NCI-H1694 (cell line): ENCODE measurements around the gene EFCAB6.

Source experiments
- DNase-seq: peaks from one replicate; lab custom pipeline; 2025; lab: John Stamatoyannopoulos, UW

EFCAB6 gene, protein sequence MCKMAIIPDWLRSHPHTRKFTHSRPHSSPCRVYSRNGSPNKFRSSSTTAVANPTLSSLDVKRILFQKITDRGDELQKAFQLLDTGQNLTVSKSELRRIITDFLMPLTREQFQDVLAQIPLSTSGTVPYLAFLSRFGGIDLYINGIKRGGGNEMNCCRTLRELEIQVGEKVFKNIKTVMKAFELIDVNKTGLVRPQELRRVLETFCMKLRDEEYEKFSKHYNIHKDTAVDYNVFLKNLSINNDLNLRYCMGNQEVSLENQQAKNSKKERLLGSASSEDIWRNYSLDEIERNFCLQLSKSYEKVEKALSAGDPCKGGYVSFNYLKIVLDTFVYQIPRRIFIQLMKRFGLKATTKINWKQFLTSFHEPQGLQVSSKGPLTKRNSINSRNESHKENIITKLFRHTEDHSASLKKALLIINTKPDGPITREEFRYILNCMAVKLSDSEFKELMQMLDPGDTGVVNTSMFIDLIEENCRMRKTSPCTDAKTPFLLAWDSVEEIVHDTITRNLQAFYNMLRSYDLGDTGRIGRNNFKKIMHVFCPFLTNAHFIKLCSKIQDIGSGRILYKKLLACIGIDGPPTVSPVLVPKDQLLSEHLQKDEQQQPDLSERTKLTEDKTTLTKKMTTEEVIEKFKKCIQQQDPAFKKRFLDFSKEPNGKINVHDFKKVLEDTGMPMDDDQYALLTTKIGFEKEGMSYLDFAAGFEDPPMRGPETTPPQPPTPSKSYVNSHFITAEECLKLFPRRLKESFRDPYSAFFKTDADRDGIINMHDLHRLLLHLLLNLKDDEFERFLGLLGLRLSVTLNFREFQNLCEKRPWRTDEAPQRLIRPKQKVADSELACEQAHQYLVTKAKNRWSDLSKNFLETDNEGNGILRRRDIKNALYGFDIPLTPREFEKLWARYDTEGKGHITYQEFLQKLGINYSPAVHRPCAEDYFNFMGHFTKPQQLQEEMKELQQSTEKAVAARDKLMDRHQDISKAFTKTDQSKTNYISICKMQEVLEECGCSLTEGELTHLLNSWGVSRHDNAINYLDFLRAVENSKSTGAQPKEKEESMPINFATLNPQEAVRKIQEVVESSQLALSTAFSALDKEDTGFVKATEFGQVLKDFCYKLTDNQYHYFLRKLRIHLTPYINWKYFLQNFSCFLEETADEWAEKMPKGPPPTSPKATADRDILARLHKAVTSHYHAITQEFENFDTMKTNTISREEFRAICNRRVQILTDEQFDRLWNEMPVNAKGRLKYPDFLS (N-terminal part only)

DNA sequence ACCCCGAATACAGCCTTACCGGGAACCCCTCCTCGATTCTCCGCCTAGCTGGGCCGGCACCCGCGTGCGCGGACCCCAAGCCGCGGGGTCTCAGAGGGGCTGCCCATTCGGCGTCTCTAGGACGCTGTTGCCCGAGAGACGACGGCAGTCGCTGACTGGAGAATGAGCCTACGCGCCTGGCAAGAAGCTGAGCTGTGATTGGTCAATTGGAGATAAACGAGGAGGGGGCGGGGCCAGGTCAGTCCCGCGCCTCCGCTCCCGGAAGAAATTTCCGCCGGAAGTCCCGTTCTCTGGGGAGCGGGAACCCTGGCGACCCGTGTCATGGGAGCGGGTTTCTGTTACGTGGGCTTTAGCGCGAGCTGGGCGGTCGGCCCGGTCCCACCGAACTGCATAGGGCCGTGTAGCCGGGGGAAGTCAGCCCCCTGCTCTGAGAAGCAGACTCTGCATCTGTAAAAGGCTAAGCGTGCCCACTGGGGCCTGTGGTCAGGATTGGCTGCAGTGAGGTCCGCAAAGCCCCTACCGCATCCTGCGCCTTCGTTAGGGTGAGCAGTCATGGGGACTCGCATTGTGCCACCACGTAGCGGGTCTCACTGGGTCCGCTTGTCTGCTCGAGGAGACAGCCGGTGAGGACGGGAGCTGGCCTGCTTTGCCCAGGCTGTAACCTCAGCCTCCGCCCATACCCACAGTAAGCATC, at the start of gene EFCAB6:
EFCAB6 (minus strand) TSS at position 157 of the 694 bp plus-strand sequence. CDS start 29,987 bp downstream, outside the sequence.
- DNase-seq = peak; percentile 92

DNA sequence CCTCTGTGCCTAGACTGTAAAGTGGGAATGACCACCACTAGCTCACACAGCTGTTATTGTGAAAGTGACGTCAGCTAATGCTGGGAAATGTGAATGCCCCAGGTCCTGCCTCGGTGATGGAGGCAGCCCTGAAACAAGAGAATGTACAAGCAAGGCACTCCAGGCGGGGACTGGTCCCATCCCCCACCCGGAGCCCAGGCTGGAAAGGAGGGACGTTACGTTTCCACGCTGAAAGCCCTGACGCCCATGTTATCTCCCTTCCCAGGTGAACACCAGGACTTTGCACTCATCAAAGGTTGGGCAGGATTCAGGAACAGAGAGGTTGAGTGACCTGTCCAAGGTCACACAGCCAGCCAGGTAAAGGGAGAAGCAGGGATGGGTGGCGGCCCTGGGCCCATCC, 49.4 kb upstream of the EFCAB6 start:
- no peak for DNase-seq

DNA sequence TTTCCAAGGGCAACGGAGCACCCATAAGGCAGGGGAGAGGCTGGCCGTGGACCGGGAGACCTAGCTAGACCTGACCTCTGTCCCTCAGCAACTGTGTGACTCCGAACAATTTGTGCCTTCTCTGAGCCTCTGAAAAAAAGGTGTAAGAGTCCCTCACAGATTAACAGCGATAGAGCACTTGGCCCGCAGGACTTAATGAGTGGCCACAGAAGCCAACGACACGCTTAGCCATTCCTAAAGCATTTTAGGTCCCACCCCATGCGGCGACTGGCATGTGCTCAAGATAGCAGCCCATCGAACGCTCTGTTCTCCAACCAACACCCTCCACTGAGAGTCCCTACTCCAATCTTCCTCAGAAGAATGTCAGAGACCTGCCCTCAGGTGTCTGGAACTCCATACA, 48.7 kb upstream of the EFCAB6 start:
- no peak for DNase-seq

DNA sequence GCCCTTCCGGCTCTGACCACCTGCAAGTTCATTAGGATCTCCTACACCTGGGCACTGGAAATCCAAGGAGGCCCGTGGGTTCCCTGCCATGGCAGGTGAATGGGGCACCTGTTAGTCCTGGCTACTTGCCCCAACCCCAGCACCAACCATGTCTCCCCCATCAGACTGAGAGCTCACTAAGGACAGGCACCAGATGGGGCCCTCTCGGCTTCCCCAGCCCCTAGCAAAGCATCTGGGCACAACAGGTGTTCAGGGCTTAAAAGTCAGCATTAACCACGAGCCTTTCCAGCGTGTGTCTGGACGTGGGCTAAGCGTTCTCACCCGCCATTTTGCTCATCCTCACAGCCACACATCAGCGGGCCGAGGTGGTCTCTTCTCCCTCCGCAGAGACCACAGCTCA, 48.0 kb upstream of the EFCAB6 start:
- no peak for DNase-seq

DNA sequence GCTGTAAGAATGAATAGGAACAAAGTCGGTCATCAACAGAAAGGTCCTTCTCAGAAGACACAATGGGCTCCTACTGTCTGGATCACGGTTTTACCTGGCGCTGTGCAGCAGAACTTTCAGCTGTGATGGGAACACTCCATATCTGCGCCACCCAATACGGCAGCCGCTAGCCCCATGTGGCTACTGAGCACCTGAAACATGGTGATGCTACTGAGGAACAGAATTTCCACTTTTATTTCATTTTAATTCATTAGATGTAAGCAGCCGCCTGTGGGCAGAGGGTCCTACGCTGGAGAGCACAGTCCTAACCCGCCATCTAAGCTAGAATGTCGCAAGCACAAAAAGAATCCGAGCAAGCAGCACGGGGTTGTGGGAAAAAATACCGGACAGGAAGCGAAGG, 47.5 kb upstream of the EFCAB6 start:
- DNase-seq = no peak

DNA sequence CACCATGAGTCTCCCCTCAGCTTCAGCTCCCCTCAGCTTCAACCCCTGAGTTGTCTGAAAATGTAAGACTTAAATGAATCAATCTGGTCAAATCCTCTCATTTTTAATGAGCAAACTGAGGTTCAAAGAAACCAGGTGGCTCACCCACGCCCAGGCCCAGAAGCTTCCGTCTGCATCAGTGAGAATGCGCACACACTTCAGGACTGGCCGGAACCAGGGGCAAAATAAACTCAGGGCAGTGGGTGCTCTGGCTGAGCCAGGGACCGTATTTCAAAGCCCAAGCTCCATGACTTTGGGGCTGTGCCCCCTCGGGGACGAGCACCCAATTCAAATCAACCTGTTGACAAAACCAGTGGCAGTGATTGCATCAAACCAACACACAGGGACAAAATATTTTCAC, 47.1 kb upstream of the EFCAB6 start:
- no peak for DNase-seq

DNA sequence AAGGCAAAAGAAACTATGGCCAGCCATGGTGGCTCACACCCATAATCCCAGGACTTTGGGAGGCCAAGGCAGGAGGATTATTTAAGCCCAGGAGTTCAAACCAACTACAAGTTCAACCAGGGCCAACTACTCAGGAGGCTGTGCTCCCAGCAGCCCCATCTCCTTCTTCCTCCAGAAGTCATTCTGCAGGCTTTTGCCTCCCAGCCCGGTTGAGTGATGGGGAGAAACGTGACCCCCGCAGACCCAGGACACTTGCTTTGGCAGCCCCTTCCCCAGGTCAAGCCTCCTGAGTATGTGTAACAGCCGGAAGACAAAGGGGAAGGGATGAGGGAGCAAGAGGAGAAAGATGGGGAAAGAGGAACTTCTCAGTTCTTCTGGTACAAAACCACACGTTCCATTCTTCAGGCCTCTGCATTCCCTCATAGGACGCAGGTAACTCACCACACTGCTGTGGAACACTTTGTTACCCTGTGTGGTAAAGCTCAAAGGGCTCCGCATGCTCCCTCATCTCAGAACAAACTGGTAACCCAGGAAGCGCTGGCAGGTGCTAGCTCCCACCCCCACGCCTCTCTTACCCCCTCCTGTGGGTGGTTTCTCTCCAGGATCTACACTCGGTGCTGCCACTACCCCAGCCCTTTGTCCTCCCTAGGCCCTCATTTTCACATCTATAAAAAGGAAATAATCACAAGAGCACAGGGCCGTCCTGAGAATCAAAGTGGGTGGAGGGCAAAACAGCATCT, 46.2 kb upstream of the EFCAB6 start:
- no peak for DNase-seq

DNA sequence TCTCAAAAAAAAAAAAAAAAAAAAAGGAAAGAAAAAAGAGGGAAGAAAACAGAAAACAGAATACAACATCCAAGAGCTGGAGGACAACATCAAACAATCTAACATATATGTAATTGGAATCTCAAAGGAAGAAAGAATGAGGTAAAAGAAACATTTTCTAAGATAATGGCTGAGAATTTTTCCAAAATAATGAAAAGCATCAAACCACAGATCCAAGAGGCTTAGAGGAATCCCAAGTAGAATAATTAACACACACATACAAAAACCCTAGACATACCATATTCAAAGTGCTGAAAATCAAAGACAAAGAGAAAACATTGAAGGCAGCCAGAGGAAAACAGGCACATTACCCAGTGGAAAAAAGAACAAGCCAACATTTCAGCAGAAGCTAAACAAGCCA, 45.3 kb upstream of the EFCAB6 start:
- no peak for DNase-seq

DNA sequence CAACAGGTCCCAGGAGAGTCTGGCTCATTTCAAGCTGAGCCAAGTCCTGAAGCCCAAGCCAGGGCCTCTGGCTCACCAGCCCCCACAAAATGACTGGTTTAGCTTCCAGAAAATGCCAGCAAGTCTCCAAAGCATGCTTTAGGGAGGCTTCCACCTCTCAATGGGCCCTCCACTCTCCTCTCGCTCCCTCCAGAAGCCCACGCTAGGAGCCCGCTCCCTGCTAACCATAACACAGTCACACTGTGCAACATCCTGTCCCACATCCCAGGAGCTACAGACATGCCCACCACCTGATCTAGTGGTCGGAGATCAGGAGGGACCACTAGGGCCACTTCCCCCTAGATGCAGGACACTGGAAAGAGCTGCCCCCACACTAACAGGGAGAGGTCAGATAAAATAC, 43.3 kb upstream of the EFCAB6 start:
- no peak for DNase-seq

DNA sequence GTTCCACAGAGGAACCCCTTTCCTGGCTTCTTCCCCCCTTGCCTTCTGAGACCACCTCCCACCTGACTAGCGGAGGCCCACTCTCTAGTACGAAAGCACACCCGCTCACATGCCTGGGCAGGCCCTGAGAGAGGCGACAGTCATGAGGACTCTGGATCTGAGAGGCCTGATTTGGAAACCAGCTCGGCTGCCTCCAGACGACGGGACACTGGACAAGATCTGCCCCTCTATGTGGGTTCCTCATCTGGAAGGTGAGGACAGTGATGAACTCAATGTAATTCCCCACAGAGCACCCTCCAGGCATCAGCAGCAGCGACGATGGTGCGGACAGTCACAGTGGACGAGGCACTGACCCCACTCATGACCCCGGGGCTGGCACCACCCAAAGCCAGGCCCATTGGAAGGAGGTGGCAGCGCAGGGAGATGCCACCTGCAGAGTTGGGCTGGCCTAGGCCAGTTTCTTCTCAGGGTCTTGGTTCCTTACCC, 42.7 kb upstream of the EFCAB6 start:
- no peak for DNase-seq

DNA sequence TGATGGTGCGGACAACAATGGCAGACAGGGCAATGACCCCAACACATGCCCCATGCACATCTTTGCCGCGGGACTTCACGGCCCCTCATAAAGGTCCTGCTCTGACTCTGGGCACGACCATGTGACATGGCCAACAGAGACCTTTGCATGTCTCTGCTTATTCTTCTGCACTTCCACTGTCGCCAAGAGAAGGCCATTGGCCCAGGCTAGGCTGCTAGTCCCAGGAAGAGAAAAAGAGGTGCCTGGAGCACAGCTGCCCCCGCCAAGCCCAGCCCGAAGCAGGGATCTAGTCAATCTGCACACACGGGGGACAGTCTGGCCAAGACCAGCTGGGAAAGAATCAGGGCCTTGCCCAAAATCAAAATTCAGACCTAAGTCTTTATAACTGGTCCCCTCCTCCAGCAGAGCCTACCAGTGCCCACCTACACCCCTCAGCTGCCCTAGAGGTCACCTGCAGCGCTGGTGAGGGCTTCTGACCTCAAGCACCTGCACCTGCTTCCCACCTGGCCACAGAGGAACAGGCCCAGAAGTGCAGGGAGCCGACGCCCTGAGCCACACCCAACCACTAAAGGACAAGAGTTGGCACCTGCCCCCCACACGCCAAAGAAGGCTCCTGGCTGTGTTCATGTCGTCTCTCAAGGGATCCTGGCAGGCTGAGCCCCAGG, 42.1 kb upstream of the EFCAB6 start:
- DNase-seq = no peak

DNA sequence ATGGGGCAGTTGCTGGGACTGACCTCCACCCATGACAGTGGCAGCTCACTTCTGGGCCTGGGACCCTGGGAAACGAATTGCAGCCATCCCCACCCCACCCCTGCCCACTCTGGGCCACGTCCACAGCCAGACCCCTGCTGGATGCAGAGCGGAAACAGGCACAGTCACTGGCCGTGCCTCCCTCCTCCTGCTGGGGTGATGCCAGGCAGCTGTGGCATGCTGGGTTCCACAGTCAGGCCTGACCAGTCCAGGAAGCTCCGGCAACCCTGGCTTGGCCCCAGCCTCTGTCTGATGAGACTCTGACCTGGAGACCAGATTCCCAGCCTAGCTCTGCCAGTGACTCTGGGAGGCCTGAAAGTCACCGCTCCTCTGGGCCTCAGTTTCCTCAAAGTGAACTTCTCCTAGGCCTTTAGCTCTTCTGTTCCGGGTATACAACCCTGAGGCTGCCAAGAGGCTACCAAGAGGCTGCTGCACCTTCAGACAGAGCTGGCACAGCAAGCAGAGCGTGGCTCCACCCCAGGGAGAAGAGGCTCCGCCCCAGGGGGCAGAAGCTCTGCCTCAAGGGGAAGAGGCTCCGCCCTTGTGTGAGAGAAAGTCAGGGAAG, 41.3 kb upstream of the EFCAB6 start:
- no peak for DNase-seq

DNA sequence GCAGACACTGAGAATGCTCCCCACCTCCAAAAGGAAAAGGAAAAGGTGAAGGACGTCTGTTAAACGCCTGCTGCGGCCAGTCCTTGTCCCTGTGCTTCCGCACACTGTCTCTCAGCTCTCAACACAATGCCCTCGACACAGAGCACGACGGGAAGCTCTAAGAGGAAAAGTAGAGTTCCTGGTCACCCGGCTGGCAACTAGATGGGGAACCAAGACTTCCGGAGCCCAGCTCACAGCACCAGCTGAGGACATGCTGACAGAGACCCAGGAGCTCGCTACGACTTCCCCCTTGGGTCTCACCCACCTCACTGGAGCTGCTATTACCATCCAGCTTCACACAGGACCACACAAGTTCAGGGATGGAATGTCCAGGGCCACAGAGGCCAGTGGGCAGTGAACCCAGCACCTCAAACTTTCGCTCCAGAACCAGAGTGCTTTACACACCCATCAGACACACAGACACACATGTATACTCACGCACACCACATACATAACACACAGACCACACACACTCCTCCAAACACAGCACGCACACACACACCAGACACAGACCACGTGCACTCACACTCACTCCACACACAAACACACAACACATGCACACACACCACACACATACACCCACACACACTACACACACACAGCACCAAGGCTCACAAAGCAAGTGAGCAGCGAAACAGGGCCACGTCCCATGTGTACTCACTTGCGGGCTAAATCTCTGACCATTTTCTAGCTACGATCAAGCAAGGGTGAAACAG, 40.6 kb upstream of the EFCAB6 start:
- no peak for DNase-seq

DNA sequence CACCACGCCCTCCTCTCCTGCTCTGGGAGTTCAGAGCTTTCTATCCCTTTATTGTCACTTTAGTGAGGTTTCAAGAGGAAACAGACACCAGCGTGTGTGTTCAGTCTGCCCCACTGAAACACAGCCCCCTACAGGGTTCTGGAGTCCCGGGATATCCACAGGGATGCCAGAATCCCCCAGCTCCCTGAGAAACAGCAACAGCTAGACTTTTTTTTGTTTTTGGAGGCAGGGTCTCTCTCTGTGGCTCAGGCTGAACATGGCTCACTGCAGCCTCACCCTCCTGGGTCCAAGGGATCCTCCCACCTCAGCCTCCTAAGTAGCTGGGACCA, 39.8 kb upstream of the EFCAB6 start:
- no peak for DNase-seq

DNA sequence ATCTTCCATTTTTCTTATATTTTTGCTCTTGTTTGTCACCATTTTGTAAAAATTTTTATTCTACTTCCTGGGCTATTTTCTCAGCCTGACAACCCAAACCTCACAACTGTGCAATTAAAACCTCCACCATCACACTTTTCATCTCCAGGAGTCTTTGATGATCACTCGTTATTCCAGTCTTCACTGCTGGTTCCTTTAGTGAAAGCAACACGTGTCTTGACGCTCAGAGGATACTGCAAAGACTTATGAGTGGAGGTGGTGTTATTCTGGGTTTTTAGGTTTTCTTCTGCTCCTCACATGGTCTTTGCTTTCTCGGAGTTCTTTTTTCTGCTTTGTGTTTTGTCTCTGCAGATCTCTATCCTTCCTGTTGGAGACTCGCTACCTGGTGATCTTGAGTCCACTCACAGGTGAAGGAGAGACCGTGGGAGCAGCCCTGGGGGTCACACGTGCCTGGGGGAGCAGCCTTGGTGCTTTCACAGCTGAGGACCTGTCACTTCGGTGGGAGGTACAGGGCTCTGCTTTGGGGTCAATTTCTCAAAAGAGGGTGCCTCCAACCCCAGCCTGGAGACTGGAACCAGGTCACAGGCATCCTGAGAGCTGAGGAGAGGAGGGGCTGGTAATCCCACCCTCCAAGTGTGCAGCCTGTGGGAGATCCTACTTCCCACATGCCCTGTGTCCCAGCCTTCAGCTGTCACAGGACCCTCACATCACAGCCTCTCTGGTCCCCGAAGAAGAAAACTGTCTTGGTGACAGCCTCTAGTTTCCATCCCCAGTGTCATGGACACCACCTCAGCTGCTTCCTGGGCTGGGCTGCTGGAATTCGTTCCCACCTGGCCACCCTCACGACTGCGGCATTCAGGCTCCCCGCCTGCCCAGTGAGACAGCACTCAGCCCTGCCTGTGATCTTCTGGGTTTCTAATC, 39.2 kb upstream of the EFCAB6 start:
- DNase-seq = no peak

DNA sequence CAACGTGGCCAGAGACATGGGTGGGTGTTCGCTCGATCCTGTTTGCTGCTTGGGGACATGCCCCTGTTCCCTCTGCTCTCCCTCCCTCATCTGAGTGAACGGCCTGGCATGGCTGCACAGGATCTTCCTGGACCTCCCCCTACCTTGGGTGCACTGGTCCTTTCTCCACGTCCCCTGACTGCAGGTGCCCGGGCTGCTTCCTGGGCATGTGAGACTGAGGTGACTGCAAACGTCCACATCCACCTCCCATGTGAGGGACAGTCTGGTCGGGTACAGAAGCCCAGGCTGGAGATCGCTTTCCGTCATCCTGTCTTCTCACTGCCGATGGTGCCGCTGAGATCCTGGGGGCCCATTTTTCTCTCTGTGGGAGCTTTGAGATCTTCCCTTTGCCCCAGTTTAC, 38.4 kb upstream of the EFCAB6 start:
- DNase-seq = no peak

DNA sequence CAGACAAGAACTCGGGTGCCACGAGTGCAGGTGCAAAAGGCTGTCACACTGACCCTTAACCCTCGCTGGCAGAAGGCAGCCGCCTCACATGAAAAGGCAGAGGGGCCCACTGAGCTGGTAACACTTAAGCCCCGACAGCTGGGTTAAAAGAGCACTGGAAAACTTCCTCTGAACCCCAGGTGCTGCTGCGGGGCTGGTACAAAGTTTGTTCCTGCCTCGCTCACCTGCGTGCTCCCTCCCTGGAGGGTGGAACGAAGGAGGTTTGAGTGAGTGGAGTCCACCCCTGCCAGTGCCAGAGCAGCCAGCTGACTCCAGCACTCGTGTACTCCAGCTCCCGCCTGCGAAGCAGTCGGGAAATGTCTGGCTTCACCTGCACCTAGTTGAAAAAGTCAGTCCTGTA, 37.6 kb upstream of the EFCAB6 start:
- no peak for DNase-seq
